Stimulated activated naive B cell treated with anti-CD40 and anti-IgM and Interleukin-4, amounts not matched to agents 10 μg/mL and 1 μg/mL and 100 μg/mL, for 72 hours (primary cell): ENCODE data around the gene HOXB5.

Experiments used
- ATAC-seq, 2 donors: fragments of 150-1000 bp; cut with Tn5 transposase; replicated peaks; 2 replicates each; pipeline ENCODE4 v1.10.0; 2021; ENCODE audit warnings: moderate library complexity in 1 of 2
- DNase-seq: peaks from one replicate; pipeline ENCODE4 v3.0.0; 2021
- H3K27ac Mint-ChIP-seq: one replicate; pipeline ENCODE4 v1.8.0; 2022; ENCODE audit warnings: mild to moderate bottlenecking, mixed read lengths
- H3K27me3 Mint-ChIP-seq, 2 donors: one replicate each; pipeline ENCODE4 v1.8.0; 2022; ENCODE audit warnings: mixed read lengths in 2 of 2
- H3K36me3 Mint-ChIP-seq, 2 donors: one replicate each; pipeline ENCODE4 v1.8.0; 2022; ENCODE audit warnings: mixed read lengths in 2 of 2, mild to moderate bottlenecking in 1 of 2
- H3K4me1 Mint-ChIP-seq, 2 donors: one replicate each; pipeline ENCODE4 v1.8.0; 2022; ENCODE audit warnings: mixed read lengths in 2 of 2, mild to moderate bottlenecking in 1 of 2
- H3K4me3 Mint-ChIP-seq, 2 donors: one replicate each; pipeline ENCODE4 v1.8.0; 2022; ENCODE audit warnings: mild to moderate bottlenecking in 2 of 2, mixed read lengths in 2 of 2, moderate library complexity in 1 of 2
- H3K9me3 Mint-ChIP-seq, 2 donors: one replicate each; pipeline ENCODE4 v1.8.0; 2022; ENCODE audit warnings: mixed read lengths in 2 of 2, mild to moderate bottlenecking in 1 of 2

The HOXB5 gene

DNA sequence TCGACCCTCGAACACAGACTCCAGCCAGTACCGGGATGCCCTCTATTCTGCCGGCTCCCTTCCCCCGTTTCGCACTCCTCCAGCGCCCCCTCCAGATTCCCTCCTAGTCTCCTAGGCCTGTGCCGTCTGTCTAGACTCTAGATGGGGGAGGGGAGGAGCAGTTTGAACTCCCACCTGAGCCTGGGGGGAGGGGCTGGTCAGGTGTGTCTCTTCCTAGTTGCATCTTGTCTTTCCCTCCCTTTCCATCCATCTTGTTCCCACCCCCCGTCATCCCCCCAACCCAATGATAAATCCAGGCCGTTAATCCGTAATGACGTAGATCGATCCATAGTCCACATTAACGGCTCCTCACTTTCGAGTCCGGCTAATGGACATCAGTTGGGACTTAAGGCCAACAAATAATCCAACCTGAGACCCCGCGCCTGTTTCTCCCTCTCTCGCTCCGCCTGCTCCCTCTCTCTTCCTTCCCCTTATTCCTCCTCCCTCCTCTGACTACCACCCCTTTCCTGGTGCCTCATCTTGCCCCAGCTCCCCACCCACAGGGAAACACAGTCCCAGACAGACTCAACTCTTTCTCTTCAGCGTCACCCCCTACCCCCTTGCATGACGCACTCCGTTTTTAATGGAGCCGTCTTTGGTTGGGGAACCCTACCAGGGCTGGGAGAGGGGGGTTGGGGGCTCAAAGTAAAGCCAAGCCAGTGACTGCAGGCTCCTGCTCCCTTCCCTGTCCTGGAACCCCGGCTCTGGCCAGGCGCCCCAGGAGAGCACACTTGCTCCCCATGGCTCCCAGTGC is 3.4 kb upstream of the HOXB5 start:
- DNase-seq: no peak
- Mint-ChIP-seq H3K36me3 (peaks cover 2 to 4% of the 10 kb centered on the region in 2 donors), H3K9me3 (no peaks in the 10 kb centered on the region), H3K27ac (peak overlapping the region; percentile 86), H3K27me3 (peaks cover 91 to 98% of the 10 kb centered on the region in 2 donors), H3K4me3 (peak overlapping the region; percentile 81 to 85), H3K4me1 (peaks cover 33 to 55% of the 10 kb centered on the region in 2 donors)
- no peak for ATAC-seq

DNA sequence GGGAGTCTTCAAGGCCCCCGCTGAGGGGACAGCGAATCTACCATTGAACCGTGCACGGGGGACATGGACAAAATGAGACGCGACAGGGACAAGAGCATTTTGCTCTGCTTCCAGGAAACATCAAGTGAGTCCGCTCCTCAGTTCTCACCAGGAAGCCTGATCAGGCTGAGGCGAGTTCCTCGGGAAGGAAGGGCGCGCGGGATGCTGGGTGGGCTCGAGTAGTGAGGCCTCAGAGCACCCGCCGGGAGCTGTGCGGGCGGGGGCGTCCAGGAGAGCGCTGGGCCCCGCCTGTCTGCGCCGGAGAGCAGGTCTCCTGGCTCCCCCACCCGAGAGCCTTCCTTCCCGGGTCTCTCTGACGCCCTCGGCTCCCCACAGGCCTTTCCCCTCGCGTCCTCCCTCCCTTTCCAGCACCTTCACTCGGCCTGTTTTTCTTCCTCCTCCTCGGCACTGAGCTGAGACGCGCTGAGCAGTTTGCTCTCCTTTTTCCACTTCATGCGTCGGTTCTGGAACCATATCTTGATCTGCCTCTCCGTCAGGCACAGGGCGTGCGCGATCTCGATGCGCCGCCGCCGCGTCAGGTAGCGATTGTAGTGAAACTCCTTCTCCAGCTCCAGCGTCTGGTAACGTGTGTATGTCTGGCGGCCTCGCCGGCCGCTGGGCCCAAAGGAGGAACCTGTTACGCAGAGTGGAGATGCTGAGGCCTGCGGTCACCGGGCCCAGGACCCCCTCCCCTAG is 2.6 kb upstream of the HOXB5 start:
- peaks cover 36 to 56% of the 10 kb centered on the region in 2 donors for H3K4me1 Mint-ChIP-seq
- H3K4me3 Mint-ChIP-seq: peak overlapping the region; percentile 81 to 85
- H3K36me3 Mint-ChIP-seq: peaks cover 2 to 4% of the 10 kb centered on the region in 2 donors
- ATAC-seq (no peak), DNase-seq (no peak)
- H3K9me3 Mint-ChIP-seq: no peaks in the 10 kb centered on the region
- H3K27me3 Mint-ChIP-seq: peaks cover 91 to 98% of the 10 kb centered on the region in 2 donors
- peak overlapping the region; percentile 49 for H3K27ac Mint-ChIP-seq

DNA sequence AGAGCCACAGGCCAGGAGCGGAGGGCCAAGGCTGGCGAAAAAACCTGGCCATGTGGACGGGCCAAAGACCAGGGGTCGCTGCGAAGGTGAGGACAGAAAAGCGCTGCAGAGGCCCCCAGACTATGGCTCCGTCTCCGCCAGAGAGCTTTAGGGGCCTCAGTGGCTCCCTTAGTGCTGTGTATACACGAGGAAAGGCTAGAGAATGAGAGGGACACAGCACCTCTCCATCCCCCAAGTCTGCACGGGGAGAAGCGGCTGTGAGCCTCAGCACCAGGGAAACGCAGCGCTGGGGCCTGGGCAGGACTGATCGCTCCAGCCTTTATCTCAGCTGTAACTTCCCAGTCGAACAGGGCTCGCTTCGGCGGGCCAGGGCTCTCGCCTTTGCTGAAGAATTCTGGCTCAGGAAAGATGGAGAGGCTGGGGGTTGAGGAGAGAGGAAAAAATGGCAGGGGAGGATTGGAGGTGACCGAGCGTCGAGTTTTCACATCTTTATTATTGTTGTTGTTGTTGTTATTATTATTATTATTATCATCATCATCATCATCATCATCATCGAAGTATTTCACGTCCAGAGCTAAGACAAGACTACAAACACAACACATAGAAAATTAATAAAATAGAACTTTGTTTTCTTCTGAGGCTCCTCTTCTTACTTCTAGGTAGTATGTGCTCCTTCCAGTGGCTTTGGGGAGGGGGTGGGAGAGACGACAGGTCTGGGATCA is 1.9 kb upstream of the HOXB5 start:
- peaks cover 3 to 5% of the 10 kb centered on the region in 2 donors for H3K36me3 Mint-ChIP-seq

DNA sequence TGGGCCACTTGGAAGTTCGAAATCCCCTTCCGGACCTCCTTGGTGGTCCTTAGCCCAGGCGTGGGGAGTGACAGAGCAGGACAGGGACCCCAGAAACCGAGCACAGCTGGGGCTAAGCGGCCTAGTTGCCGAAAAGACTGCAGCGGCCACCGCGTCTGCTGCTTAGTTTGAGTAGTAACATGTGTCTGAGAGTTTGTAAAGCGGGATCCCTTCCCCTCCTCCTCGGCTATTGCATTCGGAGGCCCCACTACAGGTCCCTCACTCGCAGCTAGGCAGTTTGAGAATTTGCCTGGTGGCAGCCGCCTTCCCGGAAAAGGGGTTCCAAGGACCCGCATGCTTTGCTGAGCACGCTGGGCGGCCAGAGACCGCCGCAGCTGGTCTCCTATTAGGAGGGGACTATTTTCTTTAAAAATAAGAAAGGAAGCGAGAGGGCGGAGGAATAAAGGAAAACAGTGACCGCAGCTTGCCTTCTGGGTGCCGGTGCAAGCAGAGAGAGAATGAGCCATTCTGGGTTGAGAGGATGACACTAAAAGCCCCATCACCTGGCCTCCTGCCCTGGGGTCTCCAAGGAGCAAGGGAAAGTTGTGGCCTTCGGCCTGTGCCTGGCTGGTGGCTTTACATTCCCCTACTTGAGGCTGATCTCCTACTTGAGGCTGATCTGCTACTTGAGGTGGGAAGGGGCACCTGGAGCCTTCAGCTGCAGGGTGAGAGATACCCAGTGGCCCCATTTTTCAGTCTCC is 1.1 kb upstream of the HOXB5 start:
- H3K4me1 Mint-ChIP-seq: peaks cover 42 to 66% of the 10 kb centered on the region in 2 donors
- no peak for DNase-seq
- H3K27me3 Mint-ChIP-seq: peaks cover 91 to 98% of the 10 kb centered on the region in 2 donors
- H3K4me3 Mint-ChIP-seq: no peak overlapping the region
- ATAC-seq: no peak
- peaks cover 5 to 8% of the 10 kb centered on the region in 2 donors for H3K36me3 Mint-ChIP-seq
- no peaks in the 10 kb centered on the region for H3K9me3 Mint-ChIP-seq
- peak overlapping the region; percentile 73 for H3K27ac Mint-ChIP-seq

More for the DNA sequence above, 1.9 kb upstream of the HOXB5 start:
- H3K27ac Mint-ChIP-seq: peak overlapping the region; percentile 73
- no peak for ATAC-seq
- peaks cover 91 to 98% of the 10 kb centered on the region in 2 donors for H3K27me3 Mint-ChIP-seq
- DNase-seq: no peak
- peaks cover 36 to 58% of the 10 kb centered on the region in 2 donors for H3K4me1 Mint-ChIP-seq
- H3K4me3 Mint-ChIP-seq: peak overlapping the region in 1 of 2 donors; percentile 81
- H3K9me3 Mint-ChIP-seq: no peaks in the 10 kb centered on the region

DNA sequence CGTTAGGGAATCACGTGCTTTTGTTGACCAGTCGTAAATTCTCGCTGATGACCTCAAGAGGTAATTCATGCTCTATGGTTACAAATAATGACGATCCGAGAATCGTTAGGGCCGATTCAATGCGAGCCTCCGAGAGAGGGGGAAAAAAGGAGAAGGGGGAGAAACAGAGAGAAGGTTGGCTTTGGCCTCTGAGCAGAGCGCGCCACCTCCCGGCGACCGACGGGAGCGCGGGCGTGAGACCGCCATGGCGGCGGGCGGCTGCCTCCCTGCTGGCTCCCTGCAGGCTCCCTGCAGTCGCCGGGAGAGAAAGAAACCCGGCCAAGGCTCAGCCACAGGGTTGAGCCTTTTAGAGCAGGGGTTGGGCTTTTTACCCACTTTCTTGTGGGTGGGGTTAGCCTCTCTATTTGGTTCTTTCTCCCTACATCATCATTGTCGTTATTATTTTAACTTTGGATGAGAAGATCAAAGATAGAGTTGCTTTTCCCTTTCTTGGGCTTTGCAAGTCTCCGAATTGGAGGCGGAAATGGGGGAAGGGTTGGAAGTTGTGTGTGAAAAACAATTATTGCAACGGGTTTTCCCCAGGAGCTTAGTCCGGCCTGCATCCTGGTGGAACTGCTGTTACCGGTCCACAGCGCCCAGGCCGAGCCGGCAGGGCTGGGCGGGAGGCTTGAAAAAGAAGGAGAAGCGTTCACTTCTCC is 410 bp upstream of the HOXB5 start:
- peaks cover 5 to 8% of the 10 kb centered on the region in 2 donors for H3K36me3 Mint-ChIP-seq
- peak overlapping the region; percentile 31 for H3K27ac Mint-ChIP-seq
- DNase-seq (peak; percentile 76), ATAC-seq (peak; percentile 60 to 64)
- H3K9me3 Mint-ChIP-seq: no peaks in the 10 kb centered on the region
- H3K4me1 Mint-ChIP-seq: peaks cover 43 to 71% of the 10 kb centered on the region in 2 donors
- H3K4me3 Mint-ChIP-seq: peak overlapping the region; percentile 75 to 80
- peaks cover 89 to 98% of the 10 kb centered on the region in 2 donors for H3K27me3 Mint-ChIP-seq

DNA sequence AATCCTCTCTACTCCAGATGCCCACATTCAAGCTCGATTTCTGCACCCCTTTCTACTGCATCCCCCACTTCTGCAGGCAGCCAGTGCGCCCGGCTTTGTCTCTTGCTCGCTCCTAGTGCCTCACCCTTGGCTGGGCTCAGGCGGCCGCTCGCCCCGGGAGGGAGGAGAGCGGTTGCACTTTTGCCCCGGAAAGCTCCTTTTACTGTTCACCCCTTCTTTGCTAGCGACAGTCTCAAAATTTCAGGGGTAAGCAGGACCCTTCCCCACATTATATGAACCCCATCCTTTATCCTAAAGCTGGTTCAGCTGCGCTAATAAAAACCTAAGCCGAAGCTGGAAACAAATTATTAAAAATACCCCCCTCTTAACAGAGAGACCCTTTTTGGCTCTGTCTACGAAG is 1.0 kb downstream of the HOXB5 start:
- H3K9me3 Mint-ChIP-seq: no peaks in the 10 kb centered on the region
- peak overlapping the region; percentile 75 to 80 for H3K4me3 Mint-ChIP-seq
- ATAC-seq (peak; percentile 37 to 40), DNase-seq (no peak)
- peak overlapping the region; percentile 75 for H3K27ac Mint-ChIP-seq
- peaks cover 36 to 57% of the 10 kb centered on the region in 2 donors for H3K4me1 Mint-ChIP-seq
- H3K27me3 Mint-ChIP-seq: peaks cover 88 to 97% of the 10 kb centered on the region in 2 donors
- H3K36me3 Mint-ChIP-seq: peaks cover 5 to 8% of the 10 kb centered on the region in 2 donors

DNA sequence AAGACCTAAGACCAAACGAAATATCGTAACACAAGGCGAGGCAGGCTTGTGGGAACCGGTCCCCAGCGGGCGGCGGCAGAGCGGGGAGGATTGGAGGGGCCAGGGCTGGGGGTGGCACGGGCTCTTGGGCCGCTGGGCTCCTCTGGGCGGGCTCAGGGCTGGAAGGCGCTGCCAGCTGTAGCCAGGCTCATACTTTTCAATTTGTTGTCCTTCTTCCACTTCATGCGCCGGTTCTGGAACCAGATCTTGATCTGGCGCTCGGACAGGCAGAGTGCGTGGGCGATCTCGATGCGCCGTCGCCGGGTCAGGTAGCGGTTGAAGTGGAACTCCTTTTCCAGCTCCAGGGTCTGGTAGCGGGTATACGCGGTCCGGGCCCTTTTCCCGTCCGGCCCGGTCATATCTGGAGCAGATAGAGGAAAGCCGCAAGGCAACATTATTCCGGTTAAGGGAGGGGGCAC is 1.5 kb downstream of the HOXB5 start:
- no peak overlapping the region for H3K27ac Mint-ChIP-seq
- H3K27me3 Mint-ChIP-seq: peaks cover 88 to 97% of the 10 kb centered on the region in 2 donors
- ATAC-seq: no peak
- peaks cover 5 to 8% of the 10 kb centered on the region in 2 donors for H3K36me3 Mint-ChIP-seq
- H3K9me3 Mint-ChIP-seq: no peaks in the 10 kb centered on the region
- H3K4me3 Mint-ChIP-seq: peak overlapping the region; percentile 75 to 80
- no peak for DNase-seq
- H3K4me1 Mint-ChIP-seq: peaks cover 32 to 54% of the 10 kb centered on the region in 2 donors

DNA sequence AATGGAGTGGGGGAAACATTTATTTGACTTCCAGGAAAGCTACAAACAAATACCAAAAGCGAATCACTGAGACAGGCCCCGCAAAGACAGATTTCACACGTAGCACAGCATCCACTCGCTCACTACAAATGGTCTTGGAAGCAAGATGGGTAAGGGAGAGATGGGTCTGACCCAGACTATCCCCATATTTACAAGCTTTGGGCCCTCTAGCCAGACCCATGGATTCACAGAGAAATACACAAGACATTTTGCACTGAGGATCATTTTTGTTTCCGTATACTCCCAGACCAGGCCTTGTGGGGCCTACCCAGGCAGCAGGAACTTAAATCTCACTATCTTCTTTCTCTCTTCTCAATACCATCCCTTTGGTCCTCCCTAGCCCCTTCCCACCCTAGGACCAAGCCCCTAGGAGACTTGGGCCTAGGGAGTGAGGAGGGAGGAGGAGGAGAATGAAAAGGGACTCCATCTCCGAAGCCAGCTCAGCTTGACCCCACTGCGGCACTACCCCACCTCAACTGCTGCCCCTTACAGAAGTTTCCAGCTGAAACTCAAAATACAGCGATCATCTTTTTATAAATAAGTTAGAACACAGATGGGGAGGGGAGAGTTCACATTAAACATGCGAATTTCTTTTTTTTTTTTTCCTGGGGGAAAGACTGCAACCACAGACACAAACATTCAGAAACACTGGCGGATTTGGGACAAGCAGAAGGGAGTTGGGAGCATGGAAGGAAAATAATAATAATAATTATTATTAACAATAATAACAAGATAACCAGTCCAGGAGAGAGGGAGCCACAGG is 2.1 kb downstream of the HOXB5 start:
- Mint-ChIP-seq H3K4me1 (peaks cover 26 to 54% of the 10 kb centered on the region in 2 donors), H3K27me3 (peaks cover 88 to 97% of the 10 kb centered on the region in 2 donors), H3K36me3 (peaks cover 5 to 7% of the 10 kb centered on the region in 2 donors), H3K27ac (no peak overlapping the region), H3K9me3 (no peaks in the 10 kb centered on the region), H3K4me3 (peak overlapping the region in 1 of 2 donors; percentile 75)
- no peak for DNase-seq
- no peak for ATAC-seq

DNA sequence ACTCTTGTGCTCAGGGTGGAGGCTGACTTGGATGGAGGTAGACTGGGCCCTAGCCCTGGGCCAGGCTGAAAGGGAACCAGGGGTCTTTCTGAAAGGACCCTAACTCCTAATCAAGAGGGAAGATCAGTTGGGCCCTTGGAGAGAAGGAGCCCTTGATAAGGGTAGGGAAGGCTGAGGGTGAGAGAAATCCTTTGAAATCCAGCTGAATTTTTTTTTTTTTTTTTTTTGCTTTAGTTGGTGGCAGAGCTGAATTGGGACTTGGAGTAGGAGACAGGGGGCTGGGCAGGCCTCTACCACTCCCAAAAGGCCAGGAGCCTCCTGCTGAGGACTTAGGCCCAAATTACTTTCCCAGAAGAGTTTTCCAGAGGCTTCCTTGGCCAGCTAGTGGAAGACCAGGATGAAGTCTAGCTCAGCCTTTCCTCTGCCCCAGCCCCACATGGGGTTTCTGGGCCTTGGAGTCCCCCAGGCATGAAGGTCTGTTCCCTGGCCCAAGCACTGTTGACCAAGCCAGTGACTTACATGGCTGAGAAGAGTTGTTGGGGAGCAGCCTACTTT is 2.9 kb downstream of the HOXB5 start:
- Mint-ChIP-seq H3K27ac (peak overlapping the region; percentile 62), H3K4me1 (peaks cover 29 to 54% of the 10 kb centered on the region in 2 donors), H3K4me3 (no peak overlapping the region), H3K27me3 (peaks cover 90 to 97% of the 10 kb centered on the region in 2 donors), H3K9me3 (no peaks in the 10 kb centered on the region), H3K36me3 (peaks cover 4% of the 10 kb centered on the region in 2 donors)
- DNase-seq (no peak), ATAC-seq (no peak)

DNA sequence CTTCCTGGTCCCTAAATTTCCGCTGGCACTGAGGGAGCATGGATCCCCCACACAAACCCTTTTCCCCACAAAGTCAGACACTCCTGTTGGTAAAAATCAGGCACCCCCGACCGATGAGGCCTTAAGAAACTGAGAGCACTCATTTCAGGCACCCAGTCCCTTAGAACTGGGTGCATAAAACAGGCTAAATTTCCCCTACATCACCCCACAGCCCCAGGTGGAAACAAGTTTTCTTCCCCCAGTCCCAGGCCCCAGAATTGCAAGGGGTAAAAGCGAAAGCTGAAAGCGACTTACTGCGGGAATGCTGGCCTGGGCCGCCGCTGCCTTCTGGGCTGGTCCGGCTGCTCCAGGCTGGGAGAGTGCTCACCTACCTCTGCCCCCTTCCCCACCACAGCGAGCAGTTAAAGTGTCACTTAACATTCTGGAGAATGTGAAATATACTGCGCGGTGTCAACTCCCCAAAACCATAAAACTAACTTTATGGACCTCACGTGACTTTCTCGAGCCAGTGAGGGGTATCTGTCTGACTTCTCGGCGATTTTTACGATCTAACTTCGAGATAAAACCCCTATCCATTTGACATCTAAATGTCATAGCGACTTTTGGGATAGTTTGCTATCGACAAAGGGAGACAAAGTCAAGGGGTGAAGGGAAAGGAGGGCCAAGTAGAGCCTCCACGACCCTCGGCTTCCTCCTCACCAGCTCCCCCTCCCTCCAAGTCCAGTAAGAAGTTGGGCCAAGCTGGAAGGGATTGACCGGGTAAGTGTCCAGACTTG is 3.6 kb downstream of the HOXB5 start, which contains the start of gene HOXB3:
Gene HOXB3, minus strand, starts transcription at position 411 of the 776 bp plus-strand sequence. CDS start 37,767 bp downstream, outside the sequence.
- DNase-seq (no peak), ATAC-seq (no peak)
- H3K27me3 Mint-ChIP-seq: peaks cover 90 to 97% of the 10 kb centered on the region in 2 donors
- peak within 1 kb of the TSS; percentile 46 to 68 for H3K4me3 Mint-ChIP-seq
- H3K9me3 Mint-ChIP-seq: no peaks in the 10 kb centered on the region
- peaks cover 35 to 61% of the 10 kb centered on the region in 2 donors for H3K4me1 Mint-ChIP-seq
- H3K36me3 Mint-ChIP-seq: peaks cover 4% of the 10 kb centered on the region in 2 donors
- peak within 1 kb of the TSS; percentile 62 for H3K27ac Mint-ChIP-seq

DNA sequence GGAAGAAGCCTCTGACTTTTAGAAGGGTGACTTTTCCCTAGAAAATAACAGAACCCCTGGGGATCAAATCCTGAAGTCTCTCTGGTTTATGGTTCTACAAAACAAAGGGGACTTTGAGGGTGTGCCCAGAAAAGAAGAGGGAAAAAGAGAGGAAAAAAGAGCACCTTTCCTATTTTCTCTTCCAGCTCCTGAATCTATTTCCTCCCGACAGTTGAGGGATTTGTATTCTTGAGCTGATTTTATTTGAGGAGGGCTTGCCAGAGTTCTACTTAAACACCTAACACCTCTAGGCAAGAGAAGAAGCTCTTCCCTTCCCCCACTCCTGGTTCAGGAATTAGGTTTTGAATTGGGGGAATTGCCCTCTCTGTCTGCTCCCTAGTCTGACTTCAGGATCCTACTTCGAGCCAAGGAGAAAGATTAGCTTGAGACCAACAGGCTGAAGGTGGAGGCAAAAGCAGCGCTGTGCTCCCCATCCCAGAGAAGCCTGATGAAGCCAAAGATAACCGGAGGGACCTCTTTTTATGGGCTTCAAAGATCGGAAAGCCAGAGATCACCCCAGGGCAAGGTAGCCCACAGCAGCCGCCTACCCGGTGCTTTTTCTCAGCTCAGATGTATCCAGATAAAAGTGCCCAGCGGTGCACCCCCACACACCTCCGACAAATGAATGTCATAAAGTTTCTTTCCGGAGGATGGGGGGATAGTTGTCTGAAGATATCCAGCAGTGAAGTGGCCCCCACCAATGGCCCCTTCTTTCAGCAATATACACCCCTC is 4.3 kb downstream of the HOXB5 start:
- Mint-ChIP-seq H3K4me1 (peaks cover 38 to 65% of the 10 kb centered on the region in 2 donors), H3K4me3 (peak overlapping the region; percentile 46 to 68), H3K27me3 (peaks cover 95 to 99% of the 10 kb centered on the region in 2 donors), H3K9me3 (no peaks in the 10 kb centered on the region), H3K27ac (no peak overlapping the region), H3K36me3 (peaks cover 4% of the 10 kb centered on the region in 2 donors)
- DNase-seq: no peak
- no peak for ATAC-seq
